ENCODE results near the gene PSENEN.

DNA sequence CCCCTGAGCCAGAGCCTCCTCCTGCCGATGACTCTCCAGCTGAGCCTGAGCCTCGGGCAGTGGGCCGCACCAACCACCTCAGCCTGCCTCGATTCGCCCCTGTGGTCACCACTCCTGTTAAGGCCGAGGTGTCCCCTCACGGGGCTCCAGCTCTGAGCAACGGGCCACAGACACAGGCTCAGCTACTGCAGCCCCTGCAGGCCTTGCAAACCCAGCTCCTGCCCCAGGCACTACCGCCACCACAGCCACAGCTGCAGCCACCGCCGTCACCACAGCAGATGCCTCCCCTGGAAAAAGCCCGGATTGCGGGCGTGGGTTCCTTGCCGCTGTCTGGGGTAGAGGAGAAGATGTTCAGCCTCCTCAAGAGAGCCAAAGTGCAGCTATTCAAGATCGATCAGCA, 24.1 kb upstream of the PSENEN start:
- TF ChIP-seq RAD21 (IDR thresholded peaks at IDR 0.05 in 1 of 2, conservative IDR thresholded peaks at IDR 0.05 in 1 of 2; ENCODE audit: low read depth in 2 of 2, low read length in 2 of 2), result no peak
- TF ChIP-seq ZNF274 (IDR thresholded peaks at IDR 0.05; ENCODE audit: borderline replicate concordance, extremely low read depth, low read length), result no peak
- TF ChIP-seq TAF1 (IDR thresholded peaks at IDR 0.05; ENCODE audit: low read depth, low read length), result no peak
- TF ChIP-seq EZH2 (IDR thresholded peaks at IDR 0.05; ENCODE audit: low read depth, low read length, severe bottlenecking), result no peak
- TF ChIP-seq CTCF (IDR thresholded peaks at IDR 0.05; ENCODE audit: control extremely low read depth in 1 of 3, insufficient read depth in 1 of 3, low read depth in 1 of 3, low read length in 3 of 3), result no peak

All from H1 (cell line).